HG03025 (cell line): ENCODE measurements around the gene ATP10A.

Experiments used
- ATAC-seq: cut with Tn5 transposase; IDR thresholded peaks from one replicate; pipeline ENCODE4 v1.9.1; 2021; ENCODE audit warnings: mild to moderate bottlenecking, moderate library complexity; ENCODE audit not compliant: unreplicated experiment, low FRiP score

ATP10A gene

GRCh38 chr15:25690673-25691543, 172.2 kb downstream of the ATP10A start:
- no peak for ATAC-seq

- ATAC-seq: no peak
Measured at GRCh38 chr15:25689592-25689991, 173.5 kb downstream of the ATP10A start.

DNA sequence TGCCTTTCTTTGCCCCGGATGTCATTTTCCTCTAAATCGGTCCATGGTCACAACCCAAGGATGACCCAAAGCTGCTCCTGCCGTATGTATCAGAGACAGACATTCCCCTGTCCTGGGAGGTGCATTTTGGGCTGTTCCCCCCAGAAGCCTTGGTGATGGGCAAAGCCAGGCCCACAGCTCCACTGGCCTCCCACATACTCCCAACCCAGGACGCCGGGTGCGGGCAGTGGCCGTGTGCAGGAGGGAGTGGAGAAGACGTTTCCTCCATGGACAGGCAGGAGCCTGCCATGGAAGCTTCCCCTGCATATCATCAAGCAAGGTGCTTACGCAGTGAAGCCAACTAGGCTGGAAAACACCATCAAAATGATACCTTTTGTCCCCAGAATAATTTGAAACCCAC, 175.0 kb downstream of the ATP10A start:
- no peak for ATAC-seq

DNA sequence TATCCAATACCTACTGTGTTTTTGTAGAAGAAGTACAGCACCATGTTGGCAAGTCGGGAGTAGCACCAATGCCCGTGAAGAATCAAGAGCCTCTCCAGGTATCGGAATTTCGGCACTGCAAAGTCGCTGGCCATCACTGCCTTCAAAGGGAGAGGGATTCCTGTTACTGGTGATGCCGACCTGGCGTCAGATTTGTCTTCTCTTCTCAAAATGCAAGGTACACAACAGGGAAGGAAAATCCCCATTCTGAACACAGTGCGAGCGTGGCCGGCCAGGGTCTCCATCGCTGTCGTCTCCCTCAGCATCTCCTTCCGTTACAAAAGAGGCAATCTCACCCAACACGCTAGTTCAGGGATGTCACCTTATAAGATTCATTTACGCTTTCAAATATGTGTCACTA, 175.4 kb downstream of the ATP10A start:
- no peak for ATAC-seq

GRCh38 chr15:25687276-25687675, 175.9 kb downstream of the ATP10A start:
- ATAC-seq: no peak

DNA sequence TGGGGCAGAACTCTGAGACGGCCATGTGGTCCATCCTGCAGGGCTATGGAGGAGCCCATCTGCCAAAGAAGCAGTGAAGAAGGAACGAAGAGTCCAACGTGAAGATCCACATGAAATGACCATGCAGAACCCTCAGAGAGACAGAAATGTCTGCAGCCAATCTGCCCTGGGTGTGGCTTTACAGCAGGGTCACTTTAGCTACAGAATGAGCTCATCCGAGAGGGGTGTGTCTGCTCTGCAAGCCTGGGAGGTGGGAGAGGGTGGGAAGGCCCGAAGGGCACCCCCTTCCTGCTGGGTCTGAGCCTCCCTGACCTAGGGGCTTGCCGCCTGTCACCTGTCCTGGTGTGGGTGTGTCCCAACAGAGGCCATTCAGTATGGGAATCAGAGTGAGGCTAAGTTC, 176.3 kb downstream of the ATP10A start:
- no peak for ATAC-seq

- ATAC-seq: no peak
Measured at GRCh38 chr15:25684521-25685431, 178.4 kb downstream of the ATP10A start.

- ATAC-seq: no peak
Measured at GRCh38 chr15:25683911-25684310, 179.2 kb downstream of the ATP10A start.

DNA sequence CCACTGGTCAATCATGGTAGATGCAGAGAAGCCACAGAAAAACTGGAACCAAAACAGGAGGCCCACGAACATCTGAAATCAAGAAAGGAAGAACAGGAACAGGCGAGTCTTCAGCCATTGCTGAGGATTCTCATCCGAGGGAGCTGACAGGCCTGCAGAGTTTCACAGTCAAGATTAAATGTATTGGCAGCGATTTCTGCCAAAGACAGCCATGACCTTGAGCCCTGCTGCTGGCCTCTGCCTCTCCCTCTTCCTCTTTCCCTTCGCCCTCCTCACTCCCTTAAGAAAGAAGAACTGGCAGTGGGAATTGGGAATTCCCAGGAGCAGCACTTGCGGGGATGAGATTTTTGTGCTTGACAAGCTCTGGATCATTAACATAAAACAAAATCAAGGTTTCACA, 179.7 kb downstream of the ATP10A start:
- no peak for ATAC-seq

- no peak for ATAC-seq
Measured at GRCh38 chr15:25682340-25682739, 180.8 kb downstream of the ATP10A start.

- ATAC-seq: no peak
Measured at GRCh38 chr15:25680686-25681025, 182.5 kb downstream of the ATP10A start.

DNA sequence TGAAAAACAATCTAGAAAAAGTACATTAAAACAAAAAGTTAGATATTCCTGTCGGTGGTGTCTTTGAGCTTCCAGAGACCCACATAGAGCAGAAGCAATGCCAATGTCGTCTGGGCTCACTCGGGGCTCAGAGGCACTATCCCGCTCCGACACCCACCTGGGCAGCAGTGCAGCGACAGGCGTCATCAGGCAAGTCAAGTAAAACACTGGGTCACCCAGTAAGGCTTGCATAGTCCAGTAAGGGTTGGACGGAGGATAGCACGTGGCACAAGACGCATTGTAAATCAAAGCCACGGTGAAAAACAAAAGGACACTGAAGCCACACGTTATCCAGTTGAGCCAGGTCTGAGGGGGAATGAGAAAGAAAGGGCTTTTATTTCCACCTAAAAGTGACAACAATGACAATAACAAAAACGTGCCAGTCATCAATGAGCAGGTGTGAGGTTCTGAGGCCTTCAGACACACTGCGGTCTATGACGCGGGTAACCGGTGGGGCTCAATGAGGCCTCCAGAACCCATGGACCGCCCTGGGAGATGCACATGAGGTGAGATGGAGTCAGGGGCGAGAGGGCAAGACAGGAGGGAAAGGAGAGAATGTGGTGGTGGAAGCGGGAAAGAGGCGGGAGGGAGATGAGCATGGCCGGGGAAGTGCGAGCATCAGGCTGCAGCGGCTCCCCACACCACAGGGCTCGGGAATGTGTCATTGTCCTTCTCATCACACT, 183.0 kb downstream of the ATP10A start:
- no peak for ATAC-seq

DNA sequence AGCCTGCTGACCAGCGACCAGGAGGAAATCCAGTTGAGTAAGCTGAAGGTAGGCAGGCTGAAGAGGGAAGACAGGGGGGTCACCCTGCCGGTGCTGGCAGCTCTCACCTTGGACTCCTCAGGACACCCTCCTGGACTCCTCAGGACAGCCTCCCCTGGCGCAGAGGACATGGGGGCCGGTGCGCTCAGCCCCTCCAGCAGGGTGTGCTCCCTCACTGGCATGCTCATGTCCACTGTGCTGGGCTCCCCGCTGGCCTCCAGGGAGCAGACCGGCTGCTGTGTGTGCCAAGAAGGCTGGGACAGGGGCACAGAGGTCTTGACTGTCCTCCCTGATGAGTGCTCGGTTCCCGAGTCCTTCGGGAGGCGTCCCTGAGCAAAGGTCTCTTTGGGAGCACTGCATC, 183.6 kb downstream of the ATP10A start:
- no peak for ATAC-seq

DNA sequence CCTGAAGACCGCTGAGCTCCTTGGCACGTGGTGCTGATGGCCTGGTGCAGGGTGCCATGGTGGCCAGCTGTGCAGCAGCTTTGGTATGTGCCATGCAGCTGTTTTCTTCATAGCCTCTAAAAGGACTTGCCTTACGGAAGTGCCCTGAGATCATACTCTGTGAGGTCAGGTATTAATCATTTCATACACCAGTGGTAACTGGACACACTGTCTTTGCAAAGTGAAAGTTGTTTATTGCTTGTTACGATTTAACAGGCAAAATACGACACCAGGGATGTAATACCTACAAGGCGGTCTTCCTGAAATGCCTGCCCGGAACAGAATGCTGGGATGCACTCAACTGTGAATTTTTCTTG, 184.6 kb downstream of the ATP10A start:
- no peak for ATAC-seq

GRCh38 chr15:25677719-25678499, 185.2 kb downstream of the ATP10A start:
- no peak for ATAC-seq

DNA sequence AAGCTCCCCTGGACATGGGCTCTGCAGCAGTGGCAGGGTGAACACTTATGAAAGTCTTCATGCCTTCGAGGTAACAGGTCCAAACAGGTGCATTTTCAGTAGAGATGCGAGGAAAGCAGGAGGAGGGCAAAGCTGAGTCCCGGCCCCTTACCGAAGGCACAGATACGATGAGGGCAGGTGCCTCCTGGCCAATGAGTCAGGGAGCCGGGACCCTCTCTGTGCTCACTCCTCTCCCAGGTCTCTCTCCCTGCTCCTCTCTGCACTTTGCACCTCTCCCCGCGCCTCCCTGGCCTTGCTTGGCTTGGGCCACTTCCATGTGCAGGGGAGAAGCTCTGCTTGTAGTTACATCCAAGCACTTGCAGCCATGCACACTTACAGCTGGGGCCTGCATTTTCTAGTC, 187.1 kb downstream of the ATP10A start:
- ATAC-seq: no peak

DNA sequence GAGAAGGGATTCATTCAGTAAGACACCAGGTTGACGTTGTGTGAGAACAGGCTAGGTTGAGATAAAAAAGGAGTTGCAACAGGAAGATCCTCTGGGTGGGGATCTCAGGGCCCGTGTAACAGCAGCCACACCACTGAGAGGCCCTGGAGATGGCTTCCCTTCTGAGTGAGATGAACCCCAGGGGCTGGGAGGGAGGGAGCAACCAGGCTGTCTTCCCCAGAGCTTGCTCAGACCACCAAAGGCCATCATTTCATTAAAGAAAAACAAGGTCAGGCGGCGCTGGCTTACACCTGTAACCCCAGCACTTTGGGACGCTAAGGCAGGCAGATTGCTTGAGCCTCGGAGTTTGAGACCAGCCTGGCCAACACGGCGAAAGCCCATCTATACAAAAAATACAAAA, 187.7 kb downstream of the ATP10A start:
- no peak for ATAC-seq

GRCh38 chr15:25674913-25675312, 188.2 kb downstream of the ATP10A start:
- ATAC-seq: no peak

DNA sequence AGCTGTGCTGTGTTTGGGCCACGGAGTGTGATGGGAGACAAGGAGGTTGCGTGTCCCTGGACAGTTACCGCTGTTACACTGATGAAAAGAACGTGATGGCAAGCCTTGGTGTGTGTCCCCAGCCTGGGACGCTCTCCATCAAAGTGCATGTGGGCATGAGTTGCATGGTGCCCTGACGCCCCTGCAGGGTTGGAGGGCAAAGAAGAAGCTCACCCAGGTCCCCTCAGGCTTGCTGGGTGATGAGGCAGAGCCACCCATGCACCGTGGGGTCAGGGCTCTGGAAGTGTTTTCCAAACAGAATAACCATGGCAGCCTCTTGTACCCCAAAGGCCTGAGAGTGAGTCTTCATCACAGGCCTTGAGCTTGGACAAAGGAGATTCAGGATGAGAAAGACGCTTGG, 189.2 kb downstream of the ATP10A start:
- ATAC-seq: no peak

DNA sequence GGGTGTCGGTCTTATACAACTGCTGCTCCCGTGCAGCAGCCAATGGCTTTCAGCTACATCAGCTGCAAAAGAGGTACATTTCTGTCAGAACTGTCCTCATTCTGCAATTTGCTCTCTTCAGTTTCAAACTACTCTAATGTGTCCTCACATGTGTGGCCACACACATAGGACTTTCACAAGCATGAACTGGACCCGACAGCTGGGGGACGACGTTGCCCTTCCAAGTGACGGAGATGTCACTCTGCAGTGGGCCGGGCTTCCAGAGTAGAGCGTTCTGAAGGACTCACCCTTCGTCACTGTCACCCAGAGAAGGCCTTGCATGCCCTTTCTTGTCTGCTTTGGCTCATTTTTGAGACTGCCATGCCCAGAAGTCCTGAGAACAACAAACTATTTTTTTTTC, 189.8 kb downstream of the ATP10A start:
- no peak for ATAC-seq
